Upper lobe of right lung (tissue), 1 donor: ENCODE measurements around the gene ZRANB3. TPM values are rescaled to one million over a fixed set of nuclear protein-coding genes. Genes with fewer than 3 reads are reported as not detected.
A peak's percentile ranks its signal among the peaks of the same experiment; 100 is the strongest.

Source experiments
- ATAC-seq: fragments of 200-7000 bp; cut with Tn5 transposase; one replicate; pipeline ENCODE4 v1.9.1; 2020; ENCODE audit warnings: mild to moderate bottlenecking, moderate library complexity
- DNase-seq: peaks from one replicate; pipeline ENCODE4 v3.0.0-alpha.2; 2020
- H3K27ac ChIP-seq: fragments of 200-600 bp; one replicate; pipeline ENCODE4 v1.8.0; 2022
- H3K27me3 ChIP-seq: fragments of 200-600 bp; one replicate; pipeline ENCODE4 v1.8.0; 2022; ENCODE audit warnings: mild to moderate bottlenecking
- H3K36me3 ChIP-seq: fragments of 200-600 bp; one replicate; pipeline ENCODE4 v1.8.0; 2022
- H3K4me1 ChIP-seq: fragments of 200-600 bp; one replicate; pipeline ENCODE4 v1.8.0; 2022
- H3K4me3 ChIP-seq: fragments of 200-600 bp; one replicate; pipeline ENCODE4 v1.8.0; 2022; ENCODE audit warnings: mild to moderate bottlenecking
- H3K9me3 ChIP-seq: fragments of 200-600 bp; one replicate; pipeline ENCODE4 v1.8.0; 2022
- CTCF ChIP-seq: fragments of 200-600 bp; IDR thresholded peaks from one replicate; pipeline ENCODE4 v1.8.0; 2022; ENCODE audit warnings: antibody characterized with exemption
- intact Hi-C: fragments of 100-400 bp; cut with DNase I; formaldehyde crosslinking; loops from one replicate; pipeline ENCODE4 v1.11.0; 2022
- total RNA-seq: library from RNA; stranded (reverse); fragmentation: NEBNext Ultra II Directional; extraction: Animal tissue kit (Norgen Biotek cat#: 25700); gene quantifications from one replicate; pipeline ENCODE4 v1.2.1, GENCODE V29; 2021
- donor health status: DM: no; HTN: yes; CAD: no; lungs with severe emphysema.

Gene ZRANB3
- total RNA-seq, 1 donor from 2014 or later, result 4.1 TPM

- H3K9me3 ChIP-seq, result no peaks in the 10 kb centered on the region
- no peaks in the 10 kb centered on the region for H3K27me3 ChIP-seq
- H3K36me3 ChIP-seq, result peaks cover 13% of the 10 kb centered on the region
- H3K4me3 ChIP-seq, result no peak overlapping the region
- no peak overlapping the region for H3K27ac ChIP-seq
- ATAC-seq (no peak), DNase-seq (no peak)
- TF ChIP-seq CTCF, result no peak
- intact Hi-C loops, result no loop called here
- H3K4me1 ChIP-seq, result no peaks in the 10 kb centered on the region
These were observed 355.8 kb downstream of the ZRANB3 start for GRCh38 chr2:135175177-135175576.

GRCh38 chr2:135174810-135175093 is 356.3 kb downstream of the ZRANB3 start:
- ATAC-seq (peak; percentile 20), DNase-seq (no peak)

DNA sequence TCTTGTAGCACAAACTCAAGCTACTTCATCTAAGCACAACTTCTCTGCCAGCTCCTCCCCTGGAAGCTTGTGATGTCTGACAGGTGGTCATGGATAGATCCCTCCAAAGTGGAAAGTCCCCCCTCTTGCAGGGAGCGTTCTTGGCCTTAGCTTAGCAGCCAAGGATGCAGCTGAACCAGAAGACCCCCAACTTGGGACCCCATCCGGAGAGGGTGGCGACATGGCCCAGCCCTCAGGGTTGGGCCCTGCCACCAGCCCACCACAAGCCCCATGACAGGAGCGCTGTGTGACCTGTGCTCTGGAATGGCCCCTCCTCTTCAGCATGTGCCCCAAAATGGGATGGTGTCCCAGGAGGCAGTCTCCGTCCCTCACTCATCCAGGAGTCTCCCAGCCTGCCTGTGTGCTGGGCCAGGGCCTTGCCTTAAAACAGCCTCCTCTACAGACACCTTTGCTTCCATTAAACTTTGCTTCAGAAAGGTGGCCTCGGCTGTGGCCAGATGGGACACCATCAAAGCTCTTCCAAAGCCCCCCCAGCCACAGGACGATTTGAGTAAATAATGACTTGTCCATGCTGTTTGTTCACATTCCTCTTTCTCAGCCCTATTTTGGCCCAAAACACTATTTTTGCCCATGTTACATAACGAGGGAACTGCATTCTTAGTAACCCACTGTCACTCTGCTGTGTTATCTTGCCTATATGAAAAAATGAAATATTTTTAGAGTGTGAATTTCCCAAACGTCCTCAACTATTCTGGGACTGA is 356.8 kb downstream of the ZRANB3 start:
- Histone ChIP-seq H3K9me3 (no peaks in the 10 kb centered on the region), H3K36me3 (peaks cover 23% of the 10 kb centered on the region), H3K4me3 (no peak overlapping the region), H3K4me1 (no peaks in the 10 kb centered on the region), H3K27me3 (no peaks in the 10 kb centered on the region), H3K27ac (no peak overlapping the region)
- intact Hi-C loops, result no loop called here
- DNase-seq (no peak), ATAC-seq (peak; percentile 50)
- TF ChIP-seq CTCF, result no peak

More at GRCh38 chr2:135174810-135175093, 356.3 kb downstream of the ZRANB3 start:
- Histone ChIP-seq H3K27ac (no peak overlapping the region), H3K36me3 (peaks cover 17% of the 10 kb centered on the region), H3K27me3 (no peaks in the 10 kb centered on the region), H3K9me3 (no peaks in the 10 kb centered on the region), H3K4me3 (no peak overlapping the region), H3K4me1 (no peaks in the 10 kb centered on the region)
- intact Hi-C loops, result no loop called here
- no peak for TF ChIP-seq CTCF

DNA sequence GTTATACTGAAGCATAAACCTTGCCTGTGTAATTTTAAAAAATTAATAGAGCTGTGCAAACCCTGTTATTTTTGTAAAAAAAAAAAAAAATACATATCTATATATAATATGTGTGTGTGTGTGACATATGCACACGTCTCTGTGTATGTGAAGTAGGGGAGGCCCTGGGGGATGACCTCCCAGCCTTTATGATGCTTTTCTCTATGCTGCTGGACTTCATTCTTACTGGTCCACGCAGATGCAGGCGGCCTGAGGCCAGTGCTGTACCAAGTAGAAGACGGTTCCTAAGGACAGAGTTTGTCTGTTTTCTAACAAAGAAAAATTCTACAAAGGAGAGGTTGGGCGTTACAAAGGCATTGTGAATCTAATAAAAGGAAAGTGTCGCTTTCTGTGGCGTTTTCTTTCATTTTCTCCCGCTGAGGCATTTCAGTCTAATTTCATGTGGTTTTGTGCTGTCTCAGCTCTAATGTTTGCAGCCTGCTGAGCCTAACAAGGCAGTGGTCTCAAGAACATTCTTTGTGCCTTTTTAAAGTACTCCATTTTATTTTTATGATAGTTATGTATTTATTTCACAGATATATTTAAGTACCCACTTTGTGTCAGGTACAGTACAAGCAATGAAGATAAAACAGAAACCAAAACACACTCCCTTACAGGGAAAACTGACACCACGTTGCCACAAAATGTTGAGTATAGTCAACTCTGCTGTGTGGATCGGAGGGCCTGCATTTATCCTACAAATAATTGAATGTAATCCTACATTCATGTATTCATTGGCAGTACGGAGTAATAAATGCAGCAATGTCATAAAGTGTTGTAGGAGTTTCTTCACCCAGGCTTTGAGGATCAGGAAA is 360.9 kb downstream of the ZRANB3 start:
- Histone ChIP-seq H3K4me3 (no peak overlapping the region), H3K27me3 (no peaks in the 10 kb centered on the region), H3K4me1 (no peaks in the 10 kb centered on the region), H3K36me3 (peaks cover 61% of the 10 kb centered on the region), H3K27ac (no peak overlapping the region), H3K9me3 (no peaks in the 10 kb centered on the region)
- no peak for ATAC-seq
- no peak for DNase-seq
- intact Hi-C loops, result no loop called here
- no peak for TF ChIP-seq CTCF

DNA sequence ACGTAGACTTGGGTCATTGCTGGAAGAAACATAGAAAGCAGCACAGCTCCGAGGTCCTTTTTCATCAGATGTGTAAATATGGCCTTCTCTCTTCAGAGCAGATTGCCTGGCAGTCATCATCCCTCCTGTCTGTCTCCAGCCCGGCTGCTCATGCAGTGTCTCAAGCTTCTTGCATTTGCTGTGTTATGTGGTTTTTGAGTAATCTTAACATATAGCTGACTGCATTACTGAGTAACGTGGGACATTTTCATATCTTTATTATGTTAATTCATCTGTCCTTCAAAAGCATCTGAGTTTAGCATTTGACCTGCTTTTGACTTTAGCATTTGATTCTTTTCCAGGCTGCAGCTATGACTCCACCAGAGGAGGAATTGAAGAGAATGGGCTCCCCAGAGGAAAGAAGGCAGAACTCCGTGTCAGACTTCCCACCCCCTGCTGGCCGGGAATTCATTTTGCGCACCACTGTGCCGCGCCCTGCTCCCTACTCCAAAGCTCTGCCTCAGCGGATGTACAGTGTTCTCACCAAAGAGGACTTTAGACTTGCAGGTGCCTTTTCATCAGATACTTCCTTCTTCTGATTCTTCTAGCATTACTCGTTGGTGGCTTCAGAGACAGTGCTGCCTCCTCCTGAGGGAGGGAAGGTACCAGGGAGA is 362.7 kb downstream of the ZRANB3 start:
- no peaks in the 10 kb centered on the region for H3K9me3 ChIP-seq
- ATAC-seq (no peak), DNase-seq (no peak)
- H3K36me3 ChIP-seq, result peaks cover 79% of the 10 kb centered on the region
- no peak for TF ChIP-seq CTCF
- no peaks in the 10 kb centered on the region for H3K4me1 ChIP-seq
- H3K27ac ChIP-seq, result no peak overlapping the region
- no peak overlapping the region for H3K4me3 ChIP-seq
- no peaks in the 10 kb centered on the region for H3K27me3 ChIP-seq
- intact Hi-C loops, result no loop called here
